Smooth muscle cell (in vitro differentiated cells): ENCODE results near the gene GAP43. TPM values are rescaled to one million over a fixed set of nuclear protein-coding genes. Genes with fewer than 3 reads are reported as not detected.

ENCODE experiments used
- DNase-seq: peaks from one replicate; lab custom pipeline; 2025; ENCODE audit not compliant: unreplicated experiment; lab: John Stamatoyannopoulos, UW
- H2AFZ ChIP-seq: fragments of 200-600 bp; sonication (generic); 2 replicates; pipeline ENCODE4 v1.6.0; 2016; ENCODE audit warnings: antibody characterized with exemption, low read depth, mild to moderate bottlenecking
- H3F3A ChIP-seq: fragments of 200-600 bp; sonication (generic); 2 replicates; pipeline ENCODE4 v1.6.0; 2017; ENCODE audit warnings: antibody characterized with exemption, low read depth
- H3K27ac ChIP-seq: fragments of 200-600 bp; sonication (generic); 2 replicates; pipeline ENCODE4 v1.5.1; 2016; ENCODE audit warnings: low read depth, mild to moderate bottlenecking
- H3K27me3 ChIP-seq: fragments of 200-600 bp; sonication (generic); 2 replicates; pipeline ENCODE4 v1.6.1; 2016; ENCODE audit warnings: low read depth, mild to moderate bottlenecking
- H3K36me3 ChIP-seq: fragments of 200-600 bp; sonication (generic); 2 replicates; pipeline ENCODE4 v1.5.1; 2016; ENCODE audit warnings: low read depth
- H3K4me1 ChIP-seq: fragments of 200-600 bp; sonication (generic); 2 replicates; pipeline ENCODE4 v1.5.1; 2016; ENCODE audit warnings: low read depth
- H3K4me2 ChIP-seq: fragments of 200-600 bp; sonication (generic); 2 replicates; pipeline ENCODE4 v1.6.0; 2016; ENCODE audit warnings: mild to moderate bottlenecking
- H3K4me3 ChIP-seq: fragments of 200-600 bp; sonication (generic); 2 replicates; pipeline ENCODE4 v1.5.1; 2016; ENCODE audit warnings: mild to moderate bottlenecking
- H3K79me2 ChIP-seq: fragments of 200-600 bp; sonication (generic); 2 replicates; pipeline ENCODE4 v1.6.0; 2016; ENCODE audit warnings: low read depth, mild to moderate bottlenecking
- H3K9ac ChIP-seq: fragments of 200-600 bp; sonication (generic); 2 replicates; pipeline ENCODE4 v1.6.0; 2016; ENCODE audit warnings: low read depth
- H3K9me3 ChIP-seq: fragments of 200-600 bp; sonication (generic); replicated peaks from 2 replicates; pipeline ENCODE4 v1.5.1; 2016; ENCODE audit warnings: low read depth
- H4K20me1 ChIP-seq: fragments of 200-600 bp; sonication (generic); 2 replicates; pipeline ENCODE4 v1.6.0; 2016; ENCODE audit warnings: low read depth
- CTCF ChIP-seq: fragments of 200-600 bp; sonication (generic); IDR thresholded peaks from 2 replicates; pipeline ENCODE4 v1.5.1; 2017; ENCODE audit warnings: borderline replicate concordance, mild to moderate bottlenecking, antibody characterized with exemption; ENCODE audit not compliant: insufficient read depth, poor library complexity, severe bottlenecking
- WGBS: methylation state at CpG from one replicate; pipeline ENCODE4 v1.1.7; 2016; ENCODE audit warnings: low lambda C conversion rate; 5-methylcytosine and 5-hydroxymethylcytosine counted together
- polyA plus RNA-seq: library from polyadenylated mRNA; unstranded; fragments of >200 nt; fragmentation: Nextera tagmentation; extraction: Ambion mirVana; gene quantifications from 2 replicates; pipeline ENCODE4 v1.2.1, GENCODE V29; 2016
- total RNA-seq: library from RNA; depleted of rRNA; stranded (reverse); fragments of >200 nt; gene quantifications from 2 replicates; pipeline ENCODE4 v1.2.3, GENCODE V29; 2014

The GAP43 gene
- total and polyA plus RNA-seq, 2 experiments from 2014 or later = 5.3 to 11.7 TPM

GRCh38 chr3:115698851-115699591 is 75.7 kb downstream of the GAP43 start:
- H3K36me3 ChIP-seq = no peaks in the 10 kb centered on the region
- no peaks in the 10 kb centered on the region for H3F3A ChIP-seq
- no peak overlapping the region for H3K4me3 ChIP-seq
- H2AFZ ChIP-seq = no peak overlapping the region
- H3K9ac ChIP-seq = peak overlapping the region; percentile 36
- no peak overlapping the region for H3K4me2 ChIP-seq
- no peaks in the 10 kb centered on the region for H3K27me3 ChIP-seq
- H3K79me2 ChIP-seq = no peaks in the 10 kb centered on the region
- H3K27ac ChIP-seq = peak overlapping the region; percentile 78
- DNase-seq = no peak
- H3K9me3 ChIP-seq = no peaks in the 10 kb centered on the region
- no peaks in the 10 kb centered on the region for H4K20me1 ChIP-seq
- no peaks in the 10 kb centered on the region for H3K4me1 ChIP-seq
- no peak for TF ChIP-seq CTCF
- 62% methylated on average over 8 of the region's 8 CpGs for WGBS

GRCh38 chr3:115699706-115700105 is 76.4 kb downstream of the GAP43 start:
- Histone ChIP-seq H3K9me3 (no peaks in the 10 kb centered on the region), H3K4me2 (peak overlapping the region; percentile 21), H3K9ac (peak overlapping the region; percentile 36), H4K20me1 (no peaks in the 10 kb centered on the region), H3K27ac (peak overlapping the region; percentile 78), H3F3A (no peaks in the 10 kb centered on the region), H2AFZ (peak overlapping the region; percentile 16), H3K4me1 (no peaks in the 10 kb centered on the region), H3K79me2 (no peaks in the 10 kb centered on the region), H3K27me3 (no peaks in the 10 kb centered on the region), H3K4me3 (no peak overlapping the region), H3K36me3 (no peaks in the 10 kb centered on the region)
- TF ChIP-seq CTCF = no peak
- DNase-seq = no peak

- Histone ChIP-seq H3K36me3 (no peaks in the 10 kb centered on the region), H3K27ac (no peak overlapping the region), H3K4me1 (no peaks in the 10 kb centered on the region), H4K20me1 (no peaks in the 10 kb centered on the region), H3F3A (no peaks in the 10 kb centered on the region), H3K9me3 (no peaks in the 10 kb centered on the region), H3K4me3 (no peak overlapping the region), H3K27me3 (no peaks in the 10 kb centered on the region), H3K4me2 (no peak overlapping the region), H2AFZ (no peak overlapping the region), H3K9ac (no peak overlapping the region), H3K79me2 (no peaks in the 10 kb centered on the region)
- no peak for TF ChIP-seq CTCF
- WGBS = 100% methylated on average over 2 of the region's 2 CpGs
- no peak for DNase-seq
Observed at GRCh38 chr3:115702598-115702997, 79.3 kb downstream of the GAP43 start.
